WTC11 (cell line): Measurements from ENCODE around the gene GEMIN5.
"Not testable (repeated sequence)": the region's sequence is repeated elsewhere in the genome, so short reads cannot be mapped to it uniquely, and the experiment has no call there.

Experiments
- CBFB ChIP-seq: sonication (generic); formaldehyde crosslinking; IDR thresholded peaks from 2 replicates; pipeline ENCODE4 v1.8.1; 2022; ENCODE audit warnings: mild to moderate bottlenecking, low read depth, missing genetic modification reagents
- FOXJ3 ChIP-seq: sonication (generic); formaldehyde crosslinking; IDR thresholded peaks from 2 replicates; pipeline ENCODE4 v1.9.0; 2021; ENCODE audit warnings: missing genetic modification reagents, mild to moderate bottlenecking, borderline replicate concordance
- NR1H2 ChIP-seq: sonication (generic); formaldehyde crosslinking; IDR thresholded peaks from 2 replicates; pipeline ENCODE4 v1.9.0; 2021; ENCODE audit warnings: mild to moderate bottlenecking, moderate library complexity, missing genetic modification reagents
- NR3C1 ChIP-seq: sonication (generic); formaldehyde crosslinking; conservative IDR thresholded peaks from 2 replicates; pipeline ENCODE4 v1.8.1; 2023; ENCODE audit warnings: low read depth, mild to moderate bottlenecking, missing genetic modification reagents
- SMAD4 ChIP-seq: sonication (generic); formaldehyde crosslinking; IDR thresholded peaks from 2 replicates; pipeline ENCODE4 v1.8.0; 2022; ENCODE audit warnings: mild to moderate bottlenecking, missing genetic modification reagents
- TEAD4 ChIP-seq: sonication (generic); formaldehyde crosslinking; IDR thresholded peaks from 2 replicates; pipeline ENCODE4 v1.8.0; 2022; ENCODE audit warnings: mild to moderate bottlenecking, missing genetic modification reagents
- ZNF121 ChIP-seq: sonication (generic); formaldehyde crosslinking; IDR thresholded peaks from 2 replicates; pipeline ENCODE4 v1.8.0; 2023; ENCODE audit warnings: missing genetic modification reagents
- TF ChIP-seq, protein P1 (sequence below): sonication (generic); formaldehyde crosslinking; IDR thresholded peaks from 2 replicates; pipeline ENCODE4 v1.8.1; 2023; ENCODE audit warnings: mild to moderate bottlenecking, missing genetic modification reagents, borderline replicate concordance
- TF ChIP-seq, protein P2 (sequence below): fragments of 200-600 bp; IDR thresholded peaks from 2 replicates; pipeline ENCODE4 v1.8.0; 2022; ENCODE audit warnings: antibody characterized with exemption
- TF ChIP-seq, protein P3 (sequence below): sonication (generic); formaldehyde crosslinking; IDR thresholded peaks from 2 replicates; pipeline ENCODE4 v1.8.0; 2022; ENCODE audit warnings: mild to moderate bottlenecking, missing genetic modification reagents
- TF ChIP-seq, protein P4 (sequence below): sonication (generic); formaldehyde crosslinking; IDR thresholded peaks from 2 replicates; pipeline ENCODE4 v1.8.0; 2022; ENCODE audit warnings: missing genetic modification reagents
- TF ChIP-seq, protein P5 (sequence below): sonication (generic); formaldehyde crosslinking; IDR thresholded peaks from 2 replicates; pipeline ENCODE4 v1.8.1; 2023; ENCODE audit warnings: mild to moderate bottlenecking, moderate library complexity, missing genetic modification reagents

DNA sequence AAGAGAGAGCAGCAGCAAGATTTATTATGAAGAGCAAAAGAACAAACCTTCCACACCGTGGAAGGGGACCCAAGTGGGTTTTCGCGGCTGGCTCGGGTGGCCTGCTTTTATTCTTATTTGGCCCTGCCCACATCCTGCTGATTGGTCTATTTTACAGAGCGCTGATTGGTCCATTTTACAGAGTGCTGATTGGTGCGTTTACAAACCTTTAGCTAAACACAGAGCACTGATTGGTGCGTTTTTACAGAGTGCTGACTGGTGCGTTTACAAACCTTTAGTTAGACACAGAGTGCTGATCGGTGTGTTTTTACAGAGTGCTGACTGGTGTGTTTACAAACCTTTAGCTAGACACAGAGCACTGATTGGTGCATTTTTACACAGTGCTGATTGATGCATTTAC is 38.1 kb upstream of the GEMIN5 start:
- not testable (repeated sequence) for TF ChIP-seq ZNF121 (CRISPR knock-in tag); CBFB (CRISPR knock-in tag); NR1H2 (CRISPR knock-in tag); SMAD4 (CRISPR knock-in tag); TEAD4; NR3C1 (CRISPR knock-in tag); FOXJ3 (CRISPR knock-in tag)
- TF ChIP-seq, protein P1, sequence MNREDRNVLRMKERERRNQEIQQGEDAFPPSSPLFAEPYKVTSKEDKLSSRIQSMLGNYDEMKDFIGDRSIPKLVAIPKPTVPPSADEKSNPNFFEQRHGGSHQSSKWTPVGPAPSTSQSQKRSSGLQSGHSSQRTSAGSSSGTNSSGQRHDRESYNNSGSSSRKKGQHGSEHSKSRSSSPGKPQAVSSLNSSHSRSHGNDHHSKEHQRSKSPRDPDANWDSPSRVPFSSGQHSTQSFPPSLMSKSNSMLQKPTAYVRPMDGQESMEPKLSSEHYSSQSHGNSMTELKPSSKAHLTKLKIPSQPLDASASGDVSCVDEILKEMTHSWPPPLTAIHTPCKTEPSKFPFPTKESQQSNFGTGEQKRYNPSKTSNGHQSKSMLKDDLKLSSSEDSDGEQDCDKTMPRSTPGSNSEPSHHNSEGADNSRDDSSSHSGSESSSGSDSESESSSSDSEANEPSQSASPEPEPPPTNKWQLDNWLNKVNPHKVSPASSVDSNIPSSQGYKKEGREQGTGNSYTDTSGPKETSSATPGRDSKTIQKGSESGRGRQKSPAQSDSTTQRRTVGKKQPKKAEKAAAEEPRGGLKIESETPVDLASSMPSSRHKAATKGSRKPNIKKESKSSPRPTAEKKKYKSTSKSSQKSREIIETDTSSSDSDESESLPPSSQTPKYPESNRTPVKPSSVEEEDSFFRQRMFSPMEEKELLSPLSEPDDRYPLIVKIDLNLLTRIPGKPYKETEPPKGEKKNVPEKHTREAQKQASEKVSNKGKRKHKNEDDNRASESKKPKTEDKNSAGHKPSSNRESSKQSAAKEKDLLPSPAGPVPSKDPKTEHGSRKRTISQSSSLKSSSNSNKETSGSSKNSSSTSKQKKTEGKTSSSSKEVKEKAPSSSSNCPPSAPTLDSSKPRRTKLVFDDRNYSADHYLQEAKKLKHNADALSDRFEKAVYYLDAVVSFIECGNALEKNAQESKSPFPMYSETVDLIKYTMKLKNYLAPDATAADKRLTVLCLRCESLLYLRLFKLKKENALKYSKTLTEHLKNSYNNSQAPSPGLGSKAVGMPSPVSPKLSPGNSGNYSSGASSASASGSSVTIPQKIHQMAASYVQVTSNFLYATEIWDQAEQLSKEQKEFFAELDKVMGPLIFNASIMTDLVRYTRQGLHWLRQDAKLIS, result not testable (repeated sequence)
- TF ChIP-seq, protein P2, sequence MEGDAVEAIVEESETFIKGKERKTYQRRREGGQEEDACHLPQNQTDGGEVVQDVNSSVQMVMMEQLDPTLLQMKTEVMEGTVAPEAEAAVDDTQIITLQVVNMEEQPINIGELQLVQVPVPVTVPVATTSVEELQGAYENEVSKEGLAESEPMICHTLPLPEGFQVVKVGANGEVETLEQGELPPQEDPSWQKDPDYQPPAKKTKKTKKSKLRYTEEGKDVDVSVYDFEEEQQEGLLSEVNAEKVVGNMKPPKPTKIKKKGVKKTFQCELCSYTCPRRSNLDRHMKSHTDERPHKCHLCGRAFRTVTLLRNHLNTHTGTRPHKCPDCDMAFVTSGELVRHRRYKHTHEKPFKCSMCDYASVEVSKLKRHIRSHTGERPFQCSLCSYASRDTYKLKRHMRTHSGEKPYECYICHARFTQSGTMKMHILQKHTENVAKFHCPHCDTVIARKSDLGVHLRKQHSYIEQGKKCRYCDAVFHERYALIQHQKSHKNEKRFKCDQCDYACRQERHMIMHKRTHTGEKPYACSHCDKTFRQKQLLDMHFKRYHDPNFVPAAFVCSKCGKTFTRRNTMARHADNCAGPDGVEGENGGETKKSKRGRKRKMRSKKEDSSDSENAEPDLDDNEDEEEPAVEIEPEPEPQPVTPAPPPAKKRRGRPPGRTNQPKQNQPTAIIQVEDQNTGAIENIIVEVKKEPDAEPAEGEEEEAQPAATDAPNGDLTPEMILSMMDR, result not testable (repeated sequence)
- TF ChIP-seq, protein P3, sequence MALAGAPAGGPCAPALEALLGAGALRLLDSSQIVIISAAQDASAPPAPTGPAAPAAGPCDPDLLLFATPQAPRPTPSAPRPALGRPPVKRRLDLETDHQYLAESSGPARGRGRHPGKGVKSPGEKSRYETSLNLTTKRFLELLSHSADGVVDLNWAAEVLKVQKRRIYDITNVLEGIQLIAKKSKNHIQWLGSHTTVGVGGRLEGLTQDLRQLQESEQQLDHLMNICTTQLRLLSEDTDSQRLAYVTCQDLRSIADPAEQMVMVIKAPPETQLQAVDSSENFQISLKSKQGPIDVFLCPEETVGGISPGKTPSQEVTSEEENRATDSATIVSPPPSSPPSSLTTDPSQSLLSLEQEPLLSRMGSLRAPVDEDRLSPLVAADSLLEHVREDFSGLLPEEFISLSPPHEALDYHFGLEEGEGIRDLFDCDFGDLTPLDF (CRISPR knock-in tag), result not testable (repeated sequence)
- TF ChIP-seq, protein P4, sequence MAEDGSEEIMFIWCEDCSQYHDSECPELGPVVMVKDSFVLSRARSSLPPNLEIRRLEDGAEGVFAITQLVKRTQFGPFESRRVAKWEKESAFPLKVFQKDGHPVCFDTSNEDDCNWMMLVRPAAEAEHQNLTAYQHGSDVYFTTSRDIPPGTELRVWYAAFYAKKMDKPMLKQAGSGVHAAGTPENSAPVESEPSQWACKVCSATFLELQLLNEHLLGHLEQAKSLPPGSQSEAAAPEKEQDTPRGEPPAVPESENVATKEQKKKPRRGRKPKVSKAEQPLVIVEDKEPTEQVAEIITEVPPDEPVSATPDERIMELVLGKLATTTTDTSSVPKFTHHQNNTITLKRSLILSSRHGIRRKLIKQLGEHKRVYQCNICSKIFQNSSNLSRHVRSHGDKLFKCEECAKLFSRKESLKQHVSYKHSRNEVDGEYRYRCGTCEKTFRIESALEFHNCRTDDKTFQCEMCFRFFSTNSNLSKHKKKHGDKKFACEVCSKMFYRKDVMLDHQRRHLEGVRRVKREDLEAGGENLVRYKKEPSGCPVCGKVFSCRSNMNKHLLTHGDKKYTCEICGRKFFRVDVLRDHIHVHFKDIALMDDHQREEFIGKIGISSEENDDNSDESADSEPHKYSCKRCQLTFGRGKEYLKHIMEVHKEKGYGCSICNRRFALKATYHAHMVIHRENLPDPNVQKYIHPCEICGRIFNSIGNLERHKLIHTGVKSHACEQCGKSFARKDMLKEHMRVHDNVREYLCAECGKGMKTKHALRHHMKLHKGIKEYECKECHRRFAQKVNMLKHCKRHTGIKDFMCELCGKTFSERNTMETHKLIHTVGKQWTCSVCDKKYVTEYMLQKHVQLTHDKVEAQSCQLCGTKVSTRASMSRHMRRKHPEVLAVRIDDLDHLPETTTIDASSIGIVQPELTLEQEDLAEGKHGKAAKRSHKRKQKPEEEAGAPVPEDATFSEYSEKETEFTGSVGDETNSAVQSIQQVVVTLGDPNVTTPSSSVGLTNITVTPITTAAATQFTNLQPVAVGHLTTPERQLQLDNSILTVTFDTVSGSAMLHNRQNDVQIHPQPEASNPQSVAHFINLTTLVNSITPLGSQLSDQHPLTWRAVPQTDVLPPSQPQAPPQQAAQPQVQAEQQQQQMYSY (CRISPR knock-in tag), result not testable (repeated sequence)
- TF ChIP-seq, protein P5, sequence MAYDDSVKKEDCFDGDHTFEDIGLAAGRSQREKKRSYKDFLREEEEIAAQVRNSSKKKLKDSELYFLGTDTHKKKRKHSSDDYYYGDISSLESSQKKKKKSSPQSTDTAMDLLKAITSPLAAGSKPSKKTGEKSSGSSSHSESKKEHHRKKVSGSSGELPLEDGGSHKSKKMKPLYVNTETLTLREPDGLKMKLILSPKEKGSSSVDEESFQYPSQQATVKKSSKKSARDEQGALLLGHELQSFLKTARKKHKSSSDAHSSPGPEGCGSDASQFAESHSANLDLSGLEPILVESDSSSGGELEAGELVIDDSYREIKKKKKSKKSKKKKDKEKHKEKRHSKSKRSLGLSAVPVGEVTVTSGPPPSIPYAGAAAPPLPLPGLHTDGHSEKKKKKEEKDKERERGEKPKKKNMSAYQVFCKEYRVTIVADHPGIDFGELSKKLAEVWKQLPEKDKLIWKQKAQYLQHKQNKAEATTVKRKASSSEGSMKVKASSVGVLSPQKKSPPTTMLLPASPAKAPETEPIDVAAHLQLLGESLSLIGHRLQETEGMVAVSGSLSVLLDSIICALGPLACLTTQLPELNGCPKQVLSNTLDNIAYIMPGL (CRISPR knock-in tag), result not testable (repeated sequence)
